HG03469 (cell line): Measurements from ENCODE around the gene PSTPIP2.
"Not testable (repeated sequence)": the region's sequence is repeated elsewhere in the genome, so short reads cannot be mapped to it uniquely, and the experiment has no call there.

Source experiments
- ATAC-seq: cut with Tn5 transposase; IDR thresholded peaks from one replicate; pipeline ENCODE4 v1.9.1; 2021; ENCODE audit warnings: mild to moderate bottlenecking, moderate library complexity, moderate number of reproducible peaks; ENCODE audit not compliant: unreplicated experiment

The PSTPIP2 gene

GRCh38 chr18:45991788-45992187 lies 80.3 kb downstream of the PSTPIP2 start:
- ATAC-seq = no peak

DNA sequence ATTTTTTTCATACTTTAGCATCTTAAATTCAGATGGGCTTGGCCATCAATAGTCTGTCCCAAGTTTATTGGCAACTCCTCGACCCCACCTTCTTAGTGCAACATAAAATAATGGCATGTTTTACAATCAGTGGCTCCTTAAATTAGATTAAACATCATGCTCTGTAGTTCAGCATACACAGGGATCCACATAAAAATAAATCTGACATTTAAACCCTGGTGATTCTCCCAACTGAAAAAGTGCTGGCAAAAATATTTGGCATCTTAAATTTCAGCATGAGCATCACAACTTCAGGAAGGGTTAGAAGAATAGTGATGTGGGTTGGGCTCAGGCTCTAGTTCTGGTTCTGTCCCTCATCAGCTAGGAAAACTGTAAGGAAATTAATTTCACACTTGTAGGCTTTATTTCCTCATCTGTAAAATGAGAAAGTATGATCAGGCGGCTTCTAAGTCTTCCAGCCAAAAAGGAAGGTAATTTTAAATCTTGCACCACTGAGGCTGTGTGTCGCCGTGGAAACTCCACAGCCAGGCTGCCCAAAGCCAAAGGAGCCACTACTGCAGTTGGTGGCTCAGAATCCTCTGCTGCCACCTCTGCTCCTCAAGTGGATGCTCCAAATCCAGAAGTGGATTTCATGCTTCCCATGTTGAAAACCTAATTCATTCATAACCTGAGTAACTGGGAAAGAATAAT lies 87.4 kb downstream of the PSTPIP2 start:
- ATAC-seq = no peak

DNA sequence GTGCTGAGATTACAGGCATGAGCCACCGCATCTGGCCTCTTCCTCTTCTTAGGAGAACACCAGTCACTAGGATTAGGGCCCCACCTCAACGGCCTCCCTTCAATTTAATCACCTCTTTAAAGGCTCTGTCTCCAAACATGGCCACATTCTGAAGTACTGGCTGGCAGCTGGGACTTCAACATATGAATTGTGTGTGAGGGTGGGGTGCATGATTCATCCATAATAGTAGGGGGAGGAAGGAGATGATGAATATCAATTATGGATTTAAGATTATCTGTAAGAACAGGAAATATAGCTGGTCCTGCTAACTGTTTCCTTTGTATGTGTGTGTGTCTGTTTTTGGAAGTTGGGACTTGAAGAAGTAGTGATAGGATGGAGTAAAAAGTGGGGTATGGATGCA lies 90.2 kb downstream of the PSTPIP2 start:
- no peak for ATAC-seq

DNA sequence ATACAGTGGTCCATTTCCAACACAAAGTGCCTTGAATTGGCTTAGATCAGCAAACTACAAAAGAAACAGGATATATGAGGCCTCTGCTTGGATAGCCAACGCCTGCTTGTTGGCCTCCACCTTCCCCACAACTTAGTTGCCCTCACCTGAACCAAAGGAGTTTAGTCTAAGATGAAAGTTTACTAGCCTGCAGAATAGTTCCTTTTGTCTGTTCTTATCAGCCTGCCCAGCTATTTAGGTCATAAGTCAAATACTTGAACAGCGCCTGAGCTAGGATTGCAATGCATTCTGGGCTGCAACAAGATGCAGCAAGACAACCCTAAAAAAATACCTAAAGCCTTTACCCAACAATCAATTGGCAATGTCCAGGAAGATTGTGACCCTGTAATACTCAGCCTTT lies 91.8 kb downstream of the PSTPIP2 start:
- ATAC-seq = no peak

DNA sequence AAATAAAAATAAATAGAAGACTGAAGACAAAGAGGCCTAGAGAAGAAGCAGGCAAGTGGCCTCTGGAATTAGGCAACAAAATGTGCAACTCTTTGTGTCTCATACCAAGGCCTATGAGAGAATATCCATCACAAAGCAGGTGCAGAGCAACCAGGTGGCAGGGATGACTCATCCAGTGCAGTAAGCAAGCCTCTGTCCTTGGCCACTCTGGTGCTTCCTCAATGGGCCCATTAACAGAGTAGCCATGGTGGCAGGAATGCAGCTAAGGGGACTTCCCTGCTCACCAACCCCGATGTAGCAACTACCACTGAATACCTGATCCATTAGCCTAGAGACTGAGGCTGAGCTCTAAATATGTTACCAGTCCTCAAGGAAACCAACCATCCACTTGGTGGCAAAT lies 94.0 kb downstream of the PSTPIP2 start:
- ATAC-seq = no peak

DNA sequence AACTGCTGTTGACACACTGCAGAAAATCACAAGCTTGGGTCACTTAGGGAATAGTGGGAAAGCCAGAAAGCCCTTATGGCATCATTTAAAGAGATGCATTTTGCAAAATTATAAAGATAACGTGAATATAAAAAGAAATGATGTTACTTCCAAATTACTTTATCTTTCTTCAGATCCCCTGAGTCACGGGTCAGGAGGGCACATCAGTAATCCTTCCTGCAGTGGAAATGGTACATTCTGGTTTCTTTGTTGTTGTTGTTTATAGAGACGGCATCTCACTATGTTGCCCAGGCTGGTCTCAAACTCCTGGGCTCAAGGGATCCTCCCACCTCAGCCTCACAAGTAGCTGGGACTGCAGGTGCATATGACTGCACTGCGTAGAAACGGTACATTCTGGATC lies 95.1 kb downstream of the PSTPIP2 start:
- no peak for ATAC-seq

- no peak for ATAC-seq
Observed at GRCh38 chr18:45976566-45976965, 95.5 kb downstream of the PSTPIP2 start.

GRCh38 chr18:45974088-45974536 lies 97.9 kb downstream of the PSTPIP2 start:
- no peak for ATAC-seq

GRCh38 chr18:45967007-45967706 lies 104.9 kb downstream of the PSTPIP2 start, which contains the start of gene EPG5:
EPG5 (minus strand) TSS chr18:45967329; CDS start chr18:45967239, 90 bp downstream.
- peak; percentile 71 for ATAC-seq

DNA sequence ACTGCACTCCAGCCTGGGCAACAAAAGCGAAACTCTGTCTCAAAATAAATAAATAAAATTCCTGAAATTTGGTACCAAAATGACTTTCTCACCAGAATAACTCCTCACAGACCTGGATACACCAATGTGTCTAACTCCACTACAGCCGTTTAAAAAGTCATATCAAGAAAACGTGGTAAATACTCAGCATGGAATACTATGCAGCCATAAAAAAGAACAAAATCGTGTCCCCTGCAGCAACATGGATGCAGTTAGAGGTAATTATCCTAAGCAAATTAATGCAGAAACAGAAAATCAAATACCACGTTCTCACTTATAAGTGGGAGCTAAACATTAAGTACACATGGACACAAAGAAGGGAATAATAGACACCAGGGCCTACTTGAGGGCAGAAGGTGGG lies 107.1 kb downstream of the PSTPIP2 start:
- not testable (repeated sequence) for ATAC-seq

DNA sequence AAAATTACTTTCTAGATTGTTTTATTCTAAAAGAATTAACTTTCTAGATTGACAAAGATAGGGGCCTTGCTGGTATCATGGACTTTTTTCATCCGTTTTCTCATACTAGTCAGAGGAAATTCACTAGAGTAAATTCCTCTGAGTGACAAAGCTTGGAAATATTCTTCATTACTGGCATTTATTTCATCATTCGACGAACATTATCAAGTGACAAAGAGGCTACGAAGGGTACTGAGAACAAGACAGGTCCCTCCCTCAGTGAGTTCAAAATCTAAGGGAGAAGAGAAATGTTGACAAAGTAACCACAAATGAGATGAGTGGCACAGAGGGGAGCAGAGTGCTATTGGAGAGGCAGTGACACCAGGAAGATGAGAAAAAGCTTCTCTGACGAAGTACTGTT lies 109.2 kb downstream of the PSTPIP2 start:
- ATAC-seq = no peak

DNA sequence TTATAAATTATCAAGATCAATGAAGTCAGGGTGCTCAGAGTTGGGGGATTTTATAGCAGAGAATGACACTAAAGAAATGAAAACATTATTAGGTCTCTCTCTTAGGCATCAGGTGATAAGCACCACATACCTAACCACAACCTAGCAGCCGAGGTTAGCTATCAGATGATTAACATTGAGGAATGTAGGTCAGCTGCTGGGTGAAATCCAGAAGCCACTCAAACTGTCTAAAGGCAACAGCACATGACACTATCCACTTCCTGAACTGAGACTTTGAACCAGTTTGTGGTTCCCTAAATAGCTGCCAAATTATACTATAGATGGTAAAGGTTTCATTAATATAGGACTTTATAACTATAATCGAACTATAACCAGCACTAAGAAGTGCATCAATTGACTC lies 109.6 kb downstream of the PSTPIP2 start:
- no peak for ATAC-seq

DNA sequence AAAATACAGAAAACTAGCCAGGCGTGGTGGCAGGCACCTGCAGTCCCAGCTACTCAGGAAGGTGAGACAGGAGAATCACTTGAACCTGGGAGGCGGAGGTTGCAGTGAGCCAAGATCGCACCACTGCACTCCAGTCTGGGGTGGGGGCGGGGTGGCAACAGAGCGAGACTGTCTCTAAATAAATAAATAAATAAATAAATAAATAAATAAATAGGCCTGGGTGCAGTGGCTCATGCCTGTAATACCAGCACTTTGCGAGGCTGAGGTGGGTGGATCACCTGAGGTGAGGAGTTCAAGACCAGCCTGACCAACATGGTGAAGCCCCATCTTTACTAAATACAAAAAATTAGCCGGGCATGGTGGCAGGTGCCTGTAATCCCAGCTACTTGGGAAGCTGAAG lies 112.6 kb downstream of the PSTPIP2 start:
- ATAC-seq = not testable (repeated sequence)

DNA sequence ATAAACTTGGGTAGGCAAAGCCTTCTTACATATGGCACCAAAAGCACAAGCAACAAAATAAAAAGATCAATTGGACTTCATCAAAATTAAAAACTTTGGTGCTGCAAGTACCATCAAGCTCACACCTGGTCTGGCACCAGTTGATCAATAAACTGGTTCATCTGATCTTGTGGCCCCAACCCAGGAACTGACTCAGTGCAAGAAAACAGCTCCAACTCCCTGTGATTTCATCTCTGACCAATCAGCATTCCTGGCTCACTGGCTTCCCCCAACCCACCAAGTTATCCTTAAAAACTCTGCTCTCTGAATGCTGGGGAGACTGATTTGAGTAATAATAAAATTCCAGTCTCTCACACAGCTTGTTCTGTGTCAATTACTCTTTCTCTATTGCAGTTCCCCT lies 113.3 kb downstream of the PSTPIP2 start:
- ATAC-seq = no peak

DNA sequence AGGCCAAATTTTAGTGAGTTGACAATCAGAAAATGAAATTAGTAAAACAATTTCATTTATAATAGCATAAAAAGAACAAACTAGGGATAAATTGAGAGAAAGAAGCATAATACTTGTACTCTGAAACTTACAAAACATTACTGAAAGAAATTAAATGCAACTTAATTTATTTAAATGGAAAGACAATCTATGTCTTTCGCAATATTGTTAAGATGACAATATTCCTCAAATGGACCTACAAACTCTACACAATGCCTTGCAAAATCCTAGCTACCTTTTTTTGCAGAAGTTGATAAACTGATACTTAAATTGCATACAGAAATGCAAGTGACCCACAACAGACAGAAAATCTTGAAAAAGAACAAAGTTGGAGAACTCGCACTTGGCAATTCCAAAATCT lies 114.0 kb downstream of the PSTPIP2 start:
- no peak for ATAC-seq

- ATAC-seq = no peak
Observed at GRCh38 chr18:45957100-45957499, 115.0 kb downstream of the PSTPIP2 start.

DNA sequence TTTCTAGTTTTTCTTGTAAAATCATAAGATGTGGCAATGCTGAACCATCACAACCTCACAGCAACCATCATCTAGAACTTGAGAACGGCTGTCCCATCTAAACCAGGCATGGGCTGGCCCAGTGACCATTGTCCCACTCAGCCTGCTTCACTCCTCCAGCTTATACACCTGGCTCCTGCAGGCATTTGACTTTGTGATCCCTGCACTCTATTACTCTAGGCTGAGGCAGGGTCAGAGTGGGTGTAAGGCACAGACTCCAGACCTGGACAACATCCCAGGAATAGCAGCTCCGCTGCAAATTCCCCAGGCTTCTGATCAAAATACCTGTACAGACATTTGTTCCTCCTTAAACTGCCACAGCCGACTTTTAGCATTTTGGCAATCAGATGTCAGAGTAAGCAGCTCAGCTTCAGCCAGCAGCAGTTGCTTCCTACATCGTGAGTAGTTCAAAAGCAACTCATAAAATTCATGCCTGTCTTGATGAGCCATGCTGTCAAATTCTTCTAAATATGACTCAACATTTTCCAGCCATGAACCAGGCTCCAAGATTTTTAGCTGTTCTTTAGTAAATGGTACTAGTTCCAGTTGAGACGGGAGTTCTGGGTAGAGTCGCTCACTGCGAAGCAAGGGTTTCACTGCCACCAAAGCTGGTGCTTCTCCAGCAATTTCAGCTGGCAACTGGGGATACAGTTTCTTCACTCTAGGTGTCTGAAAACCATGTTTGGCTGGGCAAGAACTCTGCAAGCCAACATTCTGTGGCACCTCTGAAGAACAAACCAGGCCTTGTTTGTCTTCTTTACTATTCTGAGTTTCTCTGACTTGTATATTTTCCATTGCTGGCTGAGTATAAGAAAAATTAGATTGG lies 117.8 kb downstream of the PSTPIP2 start:
- ATAC-seq = no peak

- no peak for ATAC-seq
Observed at GRCh38 chr18:45951016-45951714, 120.9 kb downstream of the PSTPIP2 start.

GRCh38 chr18:45945669-45946068 lies 126.4 kb downstream of the PSTPIP2 start:
- no peak for ATAC-seq

DNA sequence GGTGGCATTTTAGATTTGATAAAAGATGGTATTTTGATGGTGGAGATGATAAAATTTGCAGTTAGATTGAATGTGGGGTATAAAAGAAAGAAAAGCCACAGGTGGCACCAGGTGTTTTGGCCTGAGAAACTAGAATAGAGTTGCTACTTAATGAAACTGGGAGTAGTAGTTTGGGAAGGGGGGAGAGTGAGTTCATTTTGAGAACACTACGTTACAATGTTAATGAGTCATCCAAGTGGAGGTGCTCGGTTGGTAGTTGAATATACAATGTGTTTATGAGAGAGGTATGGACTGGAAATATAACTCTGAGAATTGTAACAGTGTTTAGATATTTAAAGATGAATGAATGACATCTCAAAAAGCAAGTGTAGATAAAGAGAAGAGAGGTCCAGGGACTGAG lies 131.3 kb downstream of the PSTPIP2 start:
- no peak for ATAC-seq

GRCh38 chr18:45939236-45939635 lies 132.8 kb downstream of the PSTPIP2 start:
- no peak for ATAC-seq
